Vagina (tissue), 2 donors: ENCODE data around the gene KPNA5. TPM values are rescaled to one million over a fixed set of nuclear protein-coding genes. Genes with fewer than 3 reads are reported as not detected.

Experiments used
- DNase-seq, 2 donors: peaks; one replicate each; pipeline ENCODE4 v3.0.0-alpha.2; 2017; ENCODE audit errors: extremely low spot score in 2 of 2
- H3K27ac ChIP-seq: fragments of 200-600 bp; sonication (generic); one replicate; pipeline ENCODE4 v1.5.1; 2019
- H3K27me3 ChIP-seq: fragments of 200-600 bp; sonication (generic); one replicate; pipeline ENCODE4 v1.5.1; 2019
- H3K36me3 ChIP-seq, 2 donors: fragments of 200-600 bp; sonication (generic); one replicate each; pipeline ENCODE4 v1.5.1; 2017 to 2019
- H3K4me1 ChIP-seq: fragments of 200-600 bp; sonication (generic); one replicate; pipeline ENCODE4 v1.5.1; 2019
- H3K4me3 ChIP-seq, 2 donors: fragments of 200-600 bp; sonication (generic); 1 replicate in 1 of 2; 2 replicates in 1 of 2; pipeline ENCODE4 v1.5.1; 2016 to 2019
- H3K9me3 ChIP-seq: fragments of 200-600 bp; sonication (generic); one replicate; pipeline ENCODE4 v1.5.1; 2019
- POLR2A ChIP-seq, 2 donors: fragments of 450-650 bp; IDR thresholded peaks; one replicate each; pipeline ENCODE4 v1.6.1; 2017; ENCODE audit warnings: antibody characterized with exemption in 2 of 2, mild to moderate bottlenecking in 2 of 2, moderate library complexity in 2 of 2
- POLR2AphosphoS5 ChIP-seq, 2 donors: sonication (generic); formaldehyde crosslinking; IDR thresholded peaks; one replicate each; pipeline ENCODE4 v1.9.0; 2017; ENCODE audit warnings: antibody characterized with exemption in 2 of 2, mild to moderate bottlenecking in 2 of 2, low read depth in 1 of 2; ENCODE audit not compliant: insufficient read depth in 1 of 2
- intact Hi-C: fragments of 100-400 bp; cut with DNase I; formaldehyde crosslinking; loops from one replicate; pipeline ENCODE4 v1.15.1; 2023
- total RNA-seq: library from RNA; depleted of rRNA; stranded (reverse); fragments of >200 nt; gene quantifications from one replicate; pipeline ENCODE4 v1.2.3, GENCODE V29; 2016
- TF ChIP-seq, protein P1 (sequence below), 3 experiments: fragments of 450-650 bp in 2 of 3; fragments of 200-600 bp in 1 of 3; sonication (generic) in 1 of 3; IDR thresholded peaks; one replicate each; pipeline ENCODE4 v1.5.1; 2017 to 2019; ENCODE audit warnings: antibody characterized with exemption in 3 of 3, mild to moderate bottlenecking in 2 of 3, moderate library complexity in 2 of 3

KPNA5 gene
- total RNA-seq, 1 donor from 2014 or later: 7.9 TPM

DNA sequence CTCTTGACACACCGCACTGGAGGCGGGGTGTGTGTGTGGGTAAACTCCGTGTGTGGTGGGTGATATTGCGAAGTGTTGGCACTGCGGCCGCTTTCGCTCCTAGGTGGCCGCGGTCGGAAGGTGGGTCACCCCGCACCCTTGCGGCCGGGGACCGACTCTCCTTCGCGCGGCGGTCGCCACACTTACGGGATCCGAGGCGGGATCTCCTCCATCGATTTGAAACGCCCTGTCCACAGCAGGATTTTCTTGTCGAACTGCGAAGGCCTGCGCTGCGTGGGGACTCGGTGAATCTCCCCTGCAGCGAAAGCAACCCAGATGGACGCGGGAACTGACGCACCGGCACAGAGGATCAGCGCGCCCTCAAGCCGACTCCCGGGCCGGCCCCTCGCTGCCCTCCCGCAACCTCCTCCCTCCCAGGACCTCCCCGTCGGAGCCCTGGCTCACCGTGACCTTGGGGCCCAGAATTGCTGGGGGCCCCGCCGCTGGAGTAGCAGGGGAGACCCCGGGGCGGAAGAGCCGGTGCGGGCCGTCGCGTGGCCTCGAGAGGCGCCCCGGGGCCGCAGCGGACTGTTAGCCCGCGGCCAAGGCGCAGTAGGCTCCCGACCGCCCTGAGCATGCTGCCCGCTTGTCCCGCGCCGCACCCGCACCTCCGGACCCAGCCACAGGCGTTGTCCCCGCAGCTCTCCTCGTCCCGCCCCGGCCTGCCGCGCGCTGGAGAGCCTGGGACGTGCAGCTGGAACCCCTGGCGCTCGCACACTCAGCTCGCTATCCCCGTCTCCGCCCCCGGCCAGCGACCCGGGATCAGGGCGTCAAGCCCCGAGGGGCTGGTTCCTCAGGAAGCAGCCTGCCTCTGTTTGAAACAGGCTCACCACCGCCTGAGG is 84.2 kb downstream of the KPNA5 start, which contains the start of gene FAM162B:
Gene FAM162B, minus strand, starts transcription at position 759 of the 881 bp plus-strand sequence. Its CDS starts 143 bp downstream, at position 616.
- H3K36me3 ChIP-seq: no peaks in the 10 kb centered on the region
- no peaks in the 10 kb centered on the region for H3K9me3 ChIP-seq
- peak within 1 kb of the TSS; percentile 64 to 75 for H3K4me3 ChIP-seq
- H3K27me3 ChIP-seq: peaks cover 6% of the 10 kb centered on the region
- TF ChIP-seq POLR2A (IDR thresholded peaks at IDR 0.05) (no peak), POLR2AphosphoS5 (IDR thresholded peaks at IDR 0.05; ENCODE audit: insufficient read depth in 1 of 2, low read depth in 1 of 2) (peak in 1 of 2 donors; percentile 20)
- TF ChIP-seq, protein P1, sequence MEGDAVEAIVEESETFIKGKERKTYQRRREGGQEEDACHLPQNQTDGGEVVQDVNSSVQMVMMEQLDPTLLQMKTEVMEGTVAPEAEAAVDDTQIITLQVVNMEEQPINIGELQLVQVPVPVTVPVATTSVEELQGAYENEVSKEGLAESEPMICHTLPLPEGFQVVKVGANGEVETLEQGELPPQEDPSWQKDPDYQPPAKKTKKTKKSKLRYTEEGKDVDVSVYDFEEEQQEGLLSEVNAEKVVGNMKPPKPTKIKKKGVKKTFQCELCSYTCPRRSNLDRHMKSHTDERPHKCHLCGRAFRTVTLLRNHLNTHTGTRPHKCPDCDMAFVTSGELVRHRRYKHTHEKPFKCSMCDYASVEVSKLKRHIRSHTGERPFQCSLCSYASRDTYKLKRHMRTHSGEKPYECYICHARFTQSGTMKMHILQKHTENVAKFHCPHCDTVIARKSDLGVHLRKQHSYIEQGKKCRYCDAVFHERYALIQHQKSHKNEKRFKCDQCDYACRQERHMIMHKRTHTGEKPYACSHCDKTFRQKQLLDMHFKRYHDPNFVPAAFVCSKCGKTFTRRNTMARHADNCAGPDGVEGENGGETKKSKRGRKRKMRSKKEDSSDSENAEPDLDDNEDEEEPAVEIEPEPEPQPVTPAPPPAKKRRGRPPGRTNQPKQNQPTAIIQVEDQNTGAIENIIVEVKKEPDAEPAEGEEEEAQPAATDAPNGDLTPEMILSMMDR (IDR thresholded peaks at IDR 0.05): no peak
- no peak for DNase-seq
- intact Hi-C loops: no loop called here
- peak within 1 kb of the TSS; percentile 86 for H3K27ac ChIP-seq
- H3K4me1 ChIP-seq: peaks cover 16% of the 10 kb centered on the region

DNA sequence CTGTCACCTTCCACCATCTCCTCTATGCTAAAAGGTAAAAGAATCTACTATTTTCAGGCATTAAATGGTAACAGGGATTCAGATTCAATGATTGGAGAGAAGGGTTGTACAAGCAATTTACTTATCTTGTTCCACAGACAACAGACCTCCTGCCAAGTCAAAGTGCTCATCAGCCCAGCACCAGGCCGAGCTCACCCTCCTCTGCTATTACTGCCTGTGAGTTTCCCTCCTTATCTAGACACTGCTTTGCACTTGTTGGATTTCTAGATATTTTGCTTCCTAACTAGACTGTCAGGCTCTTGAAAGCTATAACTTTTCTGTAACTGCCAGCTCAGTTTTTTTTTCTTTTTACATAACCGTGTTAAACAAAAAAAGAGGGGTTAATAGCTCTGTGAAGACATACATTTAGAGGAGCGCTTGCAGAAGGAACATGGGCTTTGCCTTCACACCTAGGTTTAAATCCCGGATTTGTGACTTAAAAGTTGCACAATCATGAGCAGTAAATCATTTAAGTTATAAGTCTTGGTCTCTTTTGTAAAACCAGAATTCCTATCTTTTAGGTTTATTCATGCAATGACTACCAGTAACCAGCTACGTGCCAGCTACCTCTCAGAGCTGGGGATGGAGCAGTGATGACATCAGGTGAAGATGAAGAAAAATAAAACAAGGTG is 85.6 kb downstream of the KPNA5 start:
- Histone ChIP-seq H3K27ac (no peak overlapping the region), H3K27me3 (peaks cover 6% of the 10 kb centered on the region), H3K4me1 (peaks cover 16% of the 10 kb centered on the region), H3K4me3 (no peak overlapping the region), H3K36me3 (no peaks in the 10 kb centered on the region), H3K9me3 (no peaks in the 10 kb centered on the region)
- DNase-seq: no peak
- TF ChIP-seq POLR2AphosphoS5 (IDR thresholded peaks at IDR 0.05; ENCODE audit: insufficient read depth in 1 of 2, low read depth in 1 of 2): no peak
- TF ChIP-seq, protein P1 (IDR thresholded peaks at IDR 0.05): no peak
- TF ChIP-seq POLR2A (IDR thresholded peaks at IDR 0.05): no peak
- intact Hi-C loops: no loop called here

DNA sequence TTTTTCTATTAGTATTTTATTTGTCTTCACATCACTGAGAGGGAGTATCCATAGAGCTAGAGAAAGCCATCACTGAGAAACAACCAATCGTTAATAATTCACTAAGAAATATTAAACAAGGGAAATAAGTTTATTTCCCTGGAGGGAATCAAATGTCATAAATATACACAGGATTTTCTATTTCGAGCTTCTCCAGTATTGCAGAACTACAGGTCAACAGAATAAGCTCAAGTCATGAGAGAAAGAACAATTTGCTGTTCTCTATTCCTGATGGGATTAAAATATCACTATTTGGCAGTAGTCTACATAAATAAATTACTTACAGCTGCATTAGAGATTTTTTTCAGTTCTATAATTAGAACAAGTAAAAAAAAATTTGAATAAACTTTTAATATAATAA is 86.7 kb downstream of the KPNA5 start:
- TF ChIP-seq, protein P1 (IDR thresholded peaks at IDR 0.05): no peak
- TF ChIP-seq POLR2A (IDR thresholded peaks at IDR 0.05) (no peak), POLR2AphosphoS5 (IDR thresholded peaks at IDR 0.05; ENCODE audit: insufficient read depth in 1 of 2, low read depth in 1 of 2) (no peak)
- intact Hi-C loops: no loop called here
- Histone ChIP-seq H3K27ac (no peak overlapping the region), H3K36me3 (no peaks in the 10 kb centered on the region), H3K4me3 (no peak overlapping the region), H3K27me3 (peaks cover 6% of the 10 kb centered on the region), H3K9me3 (no peaks in the 10 kb centered on the region), H3K4me1 (peaks cover 16% of the 10 kb centered on the region)
- no peak for DNase-seq

DNA sequence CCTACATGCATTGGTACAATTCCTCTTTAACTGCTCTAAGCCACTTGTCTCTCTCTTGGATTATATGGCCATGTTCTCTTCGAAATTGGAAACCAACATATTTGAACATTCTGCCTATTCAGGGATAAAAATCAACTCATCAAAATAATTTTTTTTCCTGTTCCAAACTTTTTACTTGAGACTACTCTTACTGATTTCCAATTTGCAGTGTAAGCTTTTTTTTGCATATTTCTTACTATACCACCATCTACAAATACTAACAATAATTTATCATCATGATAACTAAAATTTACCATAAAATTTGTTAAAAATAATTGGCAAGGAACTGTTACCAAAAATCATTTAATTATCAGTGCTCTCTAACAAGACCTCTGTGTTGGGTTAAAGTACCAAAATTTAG is 91.4 kb downstream of the KPNA5 start:
- H3K9me3 ChIP-seq: no peaks in the 10 kb centered on the region
- H3K4me3 ChIP-seq: no peak overlapping the region
- intact Hi-C loops: no loop called here

More for the DNA sequence above, 91.4 kb downstream of the KPNA5 start:
- TF ChIP-seq POLR2A (IDR thresholded peaks at IDR 0.05) (no peak), POLR2AphosphoS5 (IDR thresholded peaks at IDR 0.05; ENCODE audit: insufficient read depth in 1 of 2, low read depth in 1 of 2) (no peak)
- TF ChIP-seq, protein P1 (IDR thresholded peaks at IDR 0.05): no peak
- Histone ChIP-seq H3K27ac (no peak overlapping the region), H3K27me3 (no peaks in the 10 kb centered on the region), H3K36me3 (no peaks in the 10 kb centered on the region), H3K4me1 (no peaks in the 10 kb centered on the region)
- DNase-seq: no peak
